Measurements from ENCODE around the gene KLK14. TPM values are rescaled to one million over a fixed set of nuclear protein-coding genes. Genes with fewer than 3 reads are reported as not detected.

KLK14 gene
- total RNA-seq, 1 experiment from 2014 or later = 0.76 TPM

DNA sequence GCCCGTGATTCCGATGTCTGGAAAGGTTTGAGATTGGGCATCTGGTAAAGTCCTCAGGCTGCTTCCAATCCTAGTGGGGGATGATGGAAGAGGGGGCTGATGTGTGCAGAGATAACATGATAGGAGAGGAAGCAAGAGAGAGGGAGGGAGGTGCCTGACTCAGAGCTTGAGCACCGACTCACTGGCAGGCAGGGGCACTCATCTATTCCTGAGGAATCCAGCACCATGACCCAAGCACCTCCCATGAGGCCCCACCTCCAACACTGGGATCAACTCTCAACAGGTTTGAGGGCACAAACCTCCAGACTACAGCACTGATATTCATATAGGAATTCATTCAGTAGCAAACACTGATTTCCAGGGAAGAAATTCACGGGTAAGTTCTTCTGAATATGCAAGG, 36.4 kb upstream of the KLK14 start (continued):
- TF ChIP-seq CTCF (IDR thresholded peaks at IDR 0.05 in 2 of 3, conservative IDR thresholded peaks at IDR 0.05 in 1 of 3; ENCODE audit: borderline replicate concordance in 1 of 3, insufficient read depth in 1 of 3, low read depth in 2 of 3, low read length in 2 of 3) (no peak), ATF3 (IDR thresholded peaks at IDR 0.05) (no peak), MAX (IDR thresholded peaks at IDR 0.05) (no peak), RAD21 (IDR thresholded peaks at IDR 0.05; ENCODE audit: low read depth) (no peak), ELF1 (IDR thresholded peaks at IDR 0.05; ENCODE audit: borderline replicate concordance, low read depth) (no peak)

- H3K4me1 ChIP-seq (ENCODE audit: control insufficient read depth in 1 of 2, insufficient read depth in 2 of 2, low read length in 2 of 2) = peaks cover 0 to 8% of the 10 kb centered on the region in 2 experiments; a peak in 1 of 4 replicates
- no TSS peak for BruUV-seq (replicated peaks)
- H3K4me3 ChIP-seq (replicated peaks in 1 of 2; ENCODE audit: low read depth in 1 of 2, low read length in 2 of 2) = no peak overlapping the region
- H3K9ac ChIP-seq (ENCODE audit: low read length) = no peak overlapping the region
- intact Hi-C loops (cut with micrococcal nuclease) = no loop called here
- no peaks in the 10 kb centered on the region; the same call in 1 of the 2 replicates for H3K27me3 ChIP-seq (ENCODE audit: insufficient read depth, low read length)
- POLR2A ChIA-PET = no interaction called here
- RAD21 ChIA-PET (ENCODE audit: low non-redundant PET in 1 of 2, low total read pairs in 2 of 2, uncharacterized antibody in 2 of 2, unreplicated experiment in 2 of 2) = no interaction called here
- H3K79me2 ChIP-seq (ENCODE audit: insufficient read depth, low read length) = no peaks in the 10 kb centered on the region
- ATAC-seq (no peak), DNase-seq (ENCODE audit: low read depth, low spot score) (no peak)
- CTCF ChIA-PET = no interaction called here
- no peaks in the 10 kb centered on the region for H3K9me3 ChIP-seq (ENCODE audit: control insufficient read depth in 1 of 2, insufficient read depth in 1 of 2, low read depth in 1 of 2, low read length in 2 of 2)
- no peak overlapping the region for H3K4me2 ChIP-seq (ENCODE audit: low read length)
- no peaks in the 10 kb centered on the region for H3K9me2 ChIP-seq (ENCODE audit: insufficient read depth)
- H2AFZ ChIP-seq (ENCODE audit: low read depth, low read length, poor library complexity, severe bottlenecking) = no peak overlapping the region
- H4K20me1 ChIP-seq (ENCODE audit: insufficient read depth) = no peaks in the 10 kb centered on the region
- no peaks in the 10 kb centered on the region for H3K36me3 ChIP-seq (ENCODE audit: control insufficient read depth in 1 of 2, insufficient read depth in 2 of 2, low read length in 2 of 2)
- H3K27ac ChIP-seq (ENCODE audit: low read depth, low read length) = no peak overlapping the region
- TF ChIP-seq TCF7L2 (IDR thresholded peaks at IDR 0.05; ENCODE audit: borderline replicate concordance, extremely low read depth, insufficient read depth, insufficient read length) = no peak
- no peak for TF ChIP-seq EGR1 (IDR thresholded peaks at IDR 0.05; ENCODE audit: low read depth)
- TF ChIP-seq CEBPB (IDR thresholded peaks at IDR 0.05; ENCODE audit: low read depth) = no peak
- no peak for TF ChIP-seq YY1 (IDR thresholded peaks at IDR 0.05; ENCODE audit: extremely low read depth, insufficient replicate concordance, low read depth, low read length)
- no peak for TF ChIP-seq RAD21 (IDR thresholded peaks at IDR 0.05; ENCODE audit: low read depth)
- TF ChIP-seq JUND (IDR thresholded peaks at IDR 0.05) = no peak
- TF ChIP-seq ZNF274 (IDR thresholded peaks at IDR 0.05; ENCODE audit: low read depth, low read length) = no peak
- TF ChIP-seq POLR2AphosphoS5 (IDR thresholded peaks at IDR 0.05; ENCODE audit: low read depth, low read length) = no peak
- TF ChIP-seq ZFX (IDR thresholded peaks at IDR 0.05) = no peak
- no peak for TF ChIP-seq EZH2 (IDR thresholded peaks at IDR 0.05)
- TF ChIP-seq, protein P1, sequence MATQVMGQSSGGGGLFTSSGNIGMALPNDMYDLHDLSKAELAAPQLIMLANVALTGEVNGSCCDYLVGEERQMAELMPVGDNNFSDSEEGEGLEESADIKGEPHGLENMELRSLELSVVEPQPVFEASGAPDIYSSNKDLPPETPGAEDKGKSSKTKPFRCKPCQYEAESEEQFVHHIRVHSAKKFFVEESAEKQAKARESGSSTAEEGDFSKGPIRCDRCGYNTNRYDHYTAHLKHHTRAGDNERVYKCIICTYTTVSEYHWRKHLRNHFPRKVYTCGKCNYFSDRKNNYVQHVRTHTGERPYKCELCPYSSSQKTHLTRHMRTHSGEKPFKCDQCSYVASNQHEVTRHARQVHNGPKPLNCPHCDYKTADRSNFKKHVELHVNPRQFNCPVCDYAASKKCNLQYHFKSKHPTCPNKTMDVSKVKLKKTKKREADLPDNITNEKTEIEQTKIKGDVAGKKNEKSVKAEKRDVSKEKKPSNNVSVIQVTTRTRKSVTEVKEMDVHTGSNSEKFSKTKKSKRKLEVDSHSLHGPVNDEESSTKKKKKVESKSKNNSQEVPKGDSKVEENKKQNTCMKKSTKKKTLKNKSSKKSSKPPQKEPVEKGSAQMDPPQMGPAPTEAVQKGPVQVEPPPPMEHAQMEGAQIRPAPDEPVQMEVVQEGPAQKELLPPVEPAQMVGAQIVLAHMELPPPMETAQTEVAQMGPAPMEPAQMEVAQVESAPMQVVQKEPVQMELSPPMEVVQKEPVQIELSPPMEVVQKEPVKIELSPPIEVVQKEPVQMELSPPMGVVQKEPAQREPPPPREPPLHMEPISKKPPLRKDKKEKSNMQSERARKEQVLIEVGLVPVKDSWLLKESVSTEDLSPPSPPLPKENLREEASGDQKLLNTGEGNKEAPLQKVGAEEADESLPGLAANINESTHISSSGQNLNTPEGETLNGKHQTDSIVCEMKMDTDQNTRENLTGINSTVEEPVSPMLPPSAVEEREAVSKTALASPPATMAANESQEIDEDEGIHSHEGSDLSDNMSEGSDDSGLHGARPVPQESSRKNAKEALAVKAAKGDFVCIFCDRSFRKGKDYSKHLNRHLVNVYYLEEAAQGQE (IDR thresholded peaks at IDR 0.05; ENCODE audit: low read depth) = no peak
- TF ChIP-seq MAX (IDR thresholded peaks at IDR 0.05) = no peak
- no peak for TF ChIP-seq SP1 (IDR thresholded peaks at IDR 0.05; ENCODE audit: low read depth)
- no peak for TF ChIP-seq POLR2A (IDR thresholded peaks at IDR 0.05; ENCODE audit: borderline replicate concordance, extremely low read depth, insufficient read depth, insufficient read length)
- TF ChIP-seq SRF (IDR thresholded peaks at IDR 0.05; ENCODE audit: low read depth) = no peak
Observed at GRCh38 chr19:51116736-51117286, 34.1 kb upstream of the KLK14 start.

All from HCT116 (cell line).